SH-SY5Y (cell line): ENCODE data around the gene SLC39A11.

Experiments
- GATA2 ChIP-seq: IDR thresholded peaks from 2 replicates; pipeline ENCODE4 v1.6.1; 2011; ENCODE audit warnings: mild to moderate bottlenecking, low read depth, low read length
- GATA3 ChIP-seq: IDR thresholded peaks from 2 replicates; pipeline ENCODE4 v1.6.1; 2011; ENCODE audit warnings: low read depth, mild to moderate bottlenecking, low read length, moderate library complexity

DNA sequence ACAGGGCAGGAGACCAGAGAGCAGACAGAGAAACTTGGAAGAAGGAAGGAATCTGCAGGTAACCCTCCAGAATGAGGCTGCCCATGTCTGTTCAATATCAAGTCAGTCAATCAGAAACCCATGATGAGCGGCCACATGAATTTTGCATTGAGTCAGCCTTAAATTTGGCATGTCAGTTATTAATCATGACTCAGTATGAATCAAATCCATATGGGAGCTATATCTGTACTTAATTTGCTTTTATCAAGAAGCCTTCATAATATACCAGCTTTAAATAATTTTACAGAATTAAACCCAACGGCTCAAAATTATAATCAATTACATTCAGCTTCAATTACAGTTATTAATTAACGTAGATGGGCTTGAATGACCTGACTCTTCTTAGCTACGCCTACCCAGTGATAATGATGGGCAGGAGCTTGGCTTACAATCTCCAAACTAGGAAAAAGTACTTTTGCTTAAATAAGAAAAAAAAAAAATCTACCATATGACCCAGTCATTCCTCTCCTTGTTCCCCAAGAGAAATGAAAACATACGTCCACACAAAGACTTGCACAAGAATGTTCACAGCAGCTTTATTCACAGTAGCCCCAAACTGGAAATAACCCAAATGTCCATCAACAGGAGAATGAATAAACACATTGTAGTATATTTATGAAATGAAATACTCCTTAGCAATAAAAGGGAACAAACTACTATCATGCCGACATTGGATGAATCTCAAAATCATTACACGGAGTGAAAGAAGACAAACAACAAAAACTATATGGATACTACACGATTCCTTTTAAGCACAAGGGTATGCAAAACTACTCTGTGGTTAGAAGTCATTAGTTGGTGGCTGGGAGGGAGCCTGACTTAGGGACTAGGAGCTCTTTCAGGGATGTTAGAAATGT lies 48.6 kb downstream of the SLC39A11 start:
- TF ChIP-seq GATA2, result no peak
- no peak; the same call in 1 of the 2 replicates for TF ChIP-seq GATA3
